RWPE1 (cell line): ENCODE measurements around the gene TAAR1.
A peak's percentile ranks its signal among the peaks of the same experiment; 100 is the strongest.
"Not testable (repeated sequence)": the region's sequence is repeated elsewhere in the genome, so short reads cannot be mapped to it uniquely, and the experiment has no call there.

Experiments used
- CTCF ChIA-PET: fragments of 350-600 bp; sonication (Branson Sonifier 250); formaldehyde crosslinking; extraction: SDS; loops from one replicate; lab custom pipeline; 2021; lab: Yijun Ruan, JAX
- POLR2A ChIA-PET: fragments of 400-600 bp; formaldehyde crosslinking; extraction: SDS; loops from one replicate; lab custom pipeline; 2020; ENCODE audit warnings: antibody characterized with exemption; ENCODE audit not compliant: low non-redundant PET; lab: Yijun Ruan, JAX
- DNase-seq: peaks from one replicate; pipeline ENCODE4 v3.0.0; 2012; ENCODE audit warnings: low spot score
- H3K27ac ChIP-seq: fragments of 450-650 bp; 2 replicates; pipeline ENCODE4 v1.5.1; 2017
- CTCF ChIP-seq: fragments of 450-650 bp; conservative IDR thresholded peaks from 2 replicates; pipeline ENCODE4 v1.5.1; 2017; ENCODE audit warnings: low read depth, mild to moderate bottlenecking

The TAAR1 gene

GRCh38 chr6:132650429-132650828 lies 8.6 kb downstream of the TAAR1 start:
- ChIA-PET POLR2A (no interaction called here), CTCF (no interaction called here)
- H3K27ac ChIP-seq = no peak overlapping the region
- TF ChIP-seq CTCF = no peak
- DNase-seq = no peak

DNA sequence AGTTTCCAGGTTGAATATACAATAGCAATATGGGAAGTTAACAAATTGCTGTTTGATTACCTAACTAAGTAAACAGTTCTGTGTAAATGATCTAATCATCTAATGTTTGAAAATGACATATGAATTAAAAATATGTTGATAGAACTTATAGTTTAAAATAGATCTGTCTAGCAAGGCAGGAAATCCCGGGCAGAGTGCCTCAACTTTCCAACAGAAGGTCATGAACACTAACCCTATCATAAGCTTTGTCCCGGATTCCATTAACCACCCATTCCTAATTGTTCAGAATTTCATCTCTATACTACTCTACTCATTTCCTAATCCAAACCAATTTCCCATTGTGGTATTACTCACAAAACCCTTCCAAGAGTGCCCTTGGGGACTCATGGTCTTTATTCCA lies 10.2 kb downstream of the TAAR1 start:
- CTCF ChIA-PET = no interaction called here
- H3K27ac ChIP-seq = no peak overlapping the region
- POLR2A ChIA-PET = no interaction called here
- DNase-seq = no peak
- TF ChIP-seq CTCF = no peak

DNA sequence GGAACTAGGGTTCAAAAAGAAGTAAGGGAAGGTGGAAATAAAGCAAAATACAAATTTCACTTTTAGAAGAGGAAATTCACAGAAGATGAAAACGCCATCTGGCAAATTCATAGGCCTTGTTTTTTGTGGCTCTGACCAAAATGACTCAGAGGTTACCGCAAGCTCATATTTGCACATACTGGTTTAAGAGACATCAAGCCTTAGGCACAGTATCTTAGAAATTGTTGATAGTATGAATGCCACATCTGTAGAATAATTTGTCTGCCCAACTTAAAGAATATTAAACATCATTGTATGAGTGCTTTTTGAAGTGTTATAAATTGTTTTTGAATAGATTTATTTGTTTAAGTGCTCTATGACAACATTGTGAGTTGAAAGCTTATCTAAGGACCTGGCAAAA lies 10.6 kb downstream of the TAAR1 start:
- no peak overlapping the region for H3K27ac ChIP-seq
- ChIA-PET POLR2A (no interaction called here), CTCF (no interaction called here)
- TF ChIP-seq CTCF = no peak
- DNase-seq = peak; percentile 38

DNA sequence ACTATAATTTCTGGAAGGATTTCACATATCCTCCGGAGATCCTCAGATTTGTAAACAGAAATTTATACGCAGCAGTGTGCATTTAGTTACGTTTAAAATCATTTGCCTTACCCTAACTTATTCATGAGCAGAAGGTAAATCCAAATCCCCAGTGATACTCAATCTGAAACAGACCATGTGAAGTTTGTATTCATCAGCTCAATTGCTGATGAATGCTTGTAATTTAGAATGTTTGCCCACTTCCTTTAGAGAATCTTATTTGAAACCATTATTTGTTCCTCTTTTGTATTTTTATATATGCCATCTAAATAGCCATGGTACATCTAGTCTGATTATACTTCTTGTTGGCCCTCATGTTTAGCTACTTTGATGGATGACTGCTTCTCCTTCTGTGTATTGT lies 15.4 kb downstream of the TAAR1 start:
- ChIA-PET CTCF (interaction anchor here (0.8 kb wide), 1 partner anchor 364 kb away, joined by 3 read pairs; no protein-coding TSS in a partner anchor), POLR2A (no interaction called here)

DNA sequence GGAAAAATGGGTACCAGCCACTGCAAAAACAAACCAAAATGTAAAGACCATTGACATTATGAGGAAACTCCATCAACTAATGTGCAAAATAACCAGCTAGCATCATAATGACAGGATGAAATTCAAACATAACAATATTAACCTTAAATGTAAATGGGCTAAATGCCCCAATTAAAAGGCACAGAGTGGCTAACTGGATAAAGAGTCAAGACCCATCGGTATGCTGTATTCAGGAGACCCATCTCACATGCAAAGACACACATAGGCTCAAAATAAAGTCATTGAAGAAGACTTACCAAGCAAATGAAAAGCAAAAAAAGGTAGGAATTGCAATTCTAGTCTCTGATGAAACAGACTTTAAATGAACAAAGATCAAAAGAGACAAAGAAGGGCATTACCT lies 21.8 kb downstream of the TAAR1 start:
- CTCF ChIA-PET, POLR2A ChIA-PET: not testable (repeated sequence)

More for the DNA sequence above, 15.4 kb downstream of the TAAR1 start:
- DNase-seq = no peak
- no peak overlapping the region for H3K27ac ChIP-seq
- no peak for TF ChIP-seq CTCF

GRCh38 chr6:132635906-132636305 lies 23.1 kb downstream of the TAAR1 start:
- DNase-seq, CTCF ChIA-PET, H3K27ac ChIP-seq, POLR2A ChIA-PET: not testable (repeated sequence)

More for the DNA sequence above, 21.8 kb downstream of the TAAR1 start:
- H3K27ac ChIP-seq, DNase-seq: not testable (repeated sequence)

DNA sequence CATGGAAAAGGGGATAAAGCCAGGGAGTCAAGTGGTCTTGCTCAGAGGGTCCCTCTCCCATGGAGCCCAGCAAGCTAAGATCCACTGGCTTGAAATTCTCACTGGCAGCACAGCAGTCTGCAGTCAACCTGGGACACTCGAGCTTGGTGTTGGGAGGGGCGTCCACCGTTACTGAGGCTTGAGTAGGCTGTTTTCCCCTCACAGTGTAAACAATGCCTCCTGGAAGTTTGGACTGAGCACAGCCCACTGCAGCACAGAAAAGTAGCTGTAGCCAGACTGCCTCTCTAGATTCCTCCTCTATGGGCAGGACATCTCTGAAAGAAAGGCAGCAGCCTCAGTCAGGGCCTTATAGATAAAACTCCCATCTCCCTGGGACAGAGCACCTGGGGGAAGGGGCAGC lies 23.7 kb downstream of the TAAR1 start:
- CTCF ChIA-PET = interaction anchor here (0.6 kb wide), 1 partner anchor 147 kb away, joined by 6 read pairs; no protein-coding TSS in a partner anchor
- DNase-seq, POLR2A ChIA-PET: not testable (repeated sequence)

GRCh38 chr6:132634796-132635195 lies 24.2 kb downstream of the TAAR1 start:
- CTCF ChIA-PET = interaction anchor here (0.6 kb wide), 1 partner anchor 148 kb away, joined by 6 read pairs; no protein-coding TSS in a partner anchor
- H3K27ac ChIP-seq = no peak overlapping the region
- DNase-seq = no peak
- no peak for TF ChIP-seq CTCF
- POLR2A ChIA-PET = no interaction called here

More for the DNA sequence above, 23.7 kb downstream of the TAAR1 start:
- H3K27ac ChIP-seq = not testable (repeated sequence)
